Transverse colon (tissue), 4 donors: Measurements from ENCODE around the gene IFT74. TPM values are rescaled to one million over a fixed set of nuclear protein-coding genes. Genes with fewer than 3 reads are reported as not detected.

Experiments
- DNase-seq: peaks from one replicate; pipeline ENCODE4 v3.0.0-alpha.2; 2019
- H3K27ac ChIP-seq, 4 donors: fragments of 200-600 bp; sonication (generic); 2 replicates each; pipeline ENCODE4 v1.5.1; 2016 to 2018; ENCODE audit warnings: inconsistent platforms in 4 of 4
- H3K27me3 ChIP-seq: fragments of 200-600 bp; sonication (generic); 2 replicates; pipeline ENCODE4 v1.5.1; 2017; ENCODE audit warnings: inconsistent platforms
- H3K36me3 ChIP-seq, 4 donors: fragments of 200-600 bp; sonication (generic); 2 replicates each; pipeline ENCODE4 v1.5.1; 2017 to 2019; ENCODE audit warnings: inconsistent platforms in 4 of 4
- H3K4me1 ChIP-seq, 4 donors: fragments of 200-600 bp; sonication (generic); 2 replicates each; pipeline ENCODE4 v1.5.1; 2017 to 2020; ENCODE audit warnings: inconsistent platforms in 4 of 4
- H3K4me3 ChIP-seq, 4 donors: fragments of 200-600 bp; sonication (generic); 1 replicate in 1 of 4; 2 replicates in 3 of 4; pipeline versions ENCODE4 v1.5.1 to v1.6.1; 2017 to 2019; ENCODE audit warnings: inconsistent platforms in 4 of 4
- H3K9me3 ChIP-seq, 2 donors: fragments of 200-600 bp; sonication (generic); 2 replicates each; pipeline ENCODE4 v1.5.1; 2017 to 2019; ENCODE audit warnings: inconsistent platforms in 2 of 2
- EP300 ChIP-seq: sonication (generic); formaldehyde crosslinking; IDR thresholded peaks from one replicate; pipeline ENCODE4 v1.6.1; 2017; ENCODE audit warnings: antibody characterized with exemption, low read depth
- POLR2A ChIP-seq: fragments of 450-650 bp; IDR thresholded peaks from one replicate; pipeline ENCODE4 v1.6.1; 2016; ENCODE audit warnings: antibody characterized with exemption, mild to moderate bottlenecking, moderate library complexity
- POLR2AphosphoS5 ChIP-seq, 3 donors: sonication (generic); formaldehyde crosslinking; IDR thresholded peaks; one replicate each; pipeline ENCODE4 v1.6.1; 2016; ENCODE audit warnings: antibody characterized with exemption in 3 of 3
- WGBS, 2 donors: methylation state at CpG; one replicate each; pipeline ENCODE4 v1.1.5; 2018; ENCODE audit warnings: low coverage in 1 of 2; 5-methylcytosine and 5-hydroxymethylcytosine counted together
- in situ Hi-C, 4 donors: fragments of 200-750 bp; cut with MboI; loops; one replicate each; pipeline versions ENCODE4 v1.15.0 to v1.15.1; 2017; ENCODE audit warnings: low sequenced_read_pairs in 3 of 4, low pct_ligation_motif_present in 1 of 4, low pct_unique_long_range_greater_than_20kb in 1 of 4
- intact Hi-C: fragments of 100-400 bp; cut with DNase I; formaldehyde crosslinking; loops from one replicate; pipeline ENCODE4 v1.15.1; 2023; ENCODE audit warnings: low total_unique reads
- total RNA-seq, 4 donors: library from RNA; depleted of rRNA; stranded (reverse); fragments of >200 nt; gene quantifications; one replicate each; pipeline ENCODE4 v1.1.0, GENCODE V29; 2016
- TF ChIP-seq, protein P1 (sequence below), 5 experiments: fragments of 200-600 bp in 3 of 5; fragments of 450-650 bp in 2 of 5; sonication (generic) in 3 of 5; IDR thresholded peaks; 1 replicate in 2 of 5; 2 replicates in 3 of 5; pipeline ENCODE4 v1.5.1; 2016 to 2017; ENCODE audit warnings: antibody characterized with exemption in 5 of 5, inconsistent platforms in 3 of 5, mild to moderate bottlenecking in 2 of 5, moderate library complexity in 1 of 5

The IFT74 gene
- total RNA-seq, 4 donors from 2014 or later: 1.9 to 14.3 (median 9.0) TPM

DNA sequence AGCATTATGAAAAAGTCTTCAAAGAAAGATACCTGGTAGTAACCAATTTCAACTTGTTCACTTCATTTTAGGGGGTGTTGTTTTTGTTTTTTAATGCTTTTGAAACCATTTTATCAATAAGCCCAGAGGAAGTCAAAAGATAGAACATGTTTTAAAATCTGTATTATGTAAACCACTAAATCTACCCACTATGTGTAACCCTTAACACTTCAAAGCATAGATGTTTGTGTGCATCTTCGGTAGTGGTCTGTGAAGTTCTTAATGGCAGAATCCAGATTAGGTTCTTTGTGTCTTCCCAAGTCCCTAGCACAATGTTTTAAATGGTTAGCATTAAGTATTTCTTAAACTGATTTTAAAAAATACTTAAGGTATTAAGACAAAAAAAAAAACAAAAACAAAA is 15.4 kb upstream of the IFT74 start:
- TF ChIP-seq EP300: no peak
- no peak for TF ChIP-seq POLR2A
- TF ChIP-seq, protein P1, sequence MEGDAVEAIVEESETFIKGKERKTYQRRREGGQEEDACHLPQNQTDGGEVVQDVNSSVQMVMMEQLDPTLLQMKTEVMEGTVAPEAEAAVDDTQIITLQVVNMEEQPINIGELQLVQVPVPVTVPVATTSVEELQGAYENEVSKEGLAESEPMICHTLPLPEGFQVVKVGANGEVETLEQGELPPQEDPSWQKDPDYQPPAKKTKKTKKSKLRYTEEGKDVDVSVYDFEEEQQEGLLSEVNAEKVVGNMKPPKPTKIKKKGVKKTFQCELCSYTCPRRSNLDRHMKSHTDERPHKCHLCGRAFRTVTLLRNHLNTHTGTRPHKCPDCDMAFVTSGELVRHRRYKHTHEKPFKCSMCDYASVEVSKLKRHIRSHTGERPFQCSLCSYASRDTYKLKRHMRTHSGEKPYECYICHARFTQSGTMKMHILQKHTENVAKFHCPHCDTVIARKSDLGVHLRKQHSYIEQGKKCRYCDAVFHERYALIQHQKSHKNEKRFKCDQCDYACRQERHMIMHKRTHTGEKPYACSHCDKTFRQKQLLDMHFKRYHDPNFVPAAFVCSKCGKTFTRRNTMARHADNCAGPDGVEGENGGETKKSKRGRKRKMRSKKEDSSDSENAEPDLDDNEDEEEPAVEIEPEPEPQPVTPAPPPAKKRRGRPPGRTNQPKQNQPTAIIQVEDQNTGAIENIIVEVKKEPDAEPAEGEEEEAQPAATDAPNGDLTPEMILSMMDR (IDR thresholded peaks at IDR 0.05): no peak
- TF ChIP-seq POLR2AphosphoS5 (IDR thresholded peaks at IDR 0.05): no peak
- intact Hi-C loops: no loop called here
- Histone ChIP-seq H3K9me3 (no peaks in the 10 kb centered on the region), H3K4me3 (no peak overlapping the region), H3K27me3 (no peaks in the 10 kb centered on the region), H3K36me3 (no peaks in the 10 kb centered on the region), H3K27ac (no peak overlapping the region), H3K4me1 (peaks cover 11 to 41% (median 16%) of the 10 kb centered on the region in 4 donors)
- WGBS, 2 donors: 96 to 100% methylated on average over 1 of the region's 1 CpG
- in situ Hi-C loops: no loop called here
- DNase-seq: no peak

DNA sequence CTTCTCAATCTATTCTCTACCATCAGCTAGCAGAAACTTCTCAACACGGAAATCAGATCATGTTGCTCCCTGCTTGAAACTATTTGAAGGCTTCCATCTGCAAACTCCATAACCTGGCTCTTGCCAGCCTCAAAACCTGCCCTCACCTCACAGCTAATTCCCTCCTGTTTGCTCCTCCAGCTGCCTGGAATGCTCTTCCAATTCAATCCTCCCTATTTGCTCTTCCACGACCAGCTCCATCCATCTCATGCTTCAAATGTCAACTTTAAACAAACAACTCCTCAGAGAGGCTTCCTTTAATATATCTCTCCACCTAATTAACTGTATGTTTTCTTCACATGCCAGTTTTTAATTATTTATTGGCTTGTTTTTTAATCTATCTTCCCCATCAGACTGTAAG is 10.6 kb upstream of the IFT74 start:
- Histone ChIP-seq H3K4me1 (peaks cover 18 to 39% (median 24%) of the 10 kb centered on the region in 4 donors), H3K36me3 (no peaks in the 10 kb centered on the region), H3K4me3 (peak overlapping the region in 1 of 4 donors; percentile 91), H3K27ac (peak overlapping the region in 1 of 4 donors; percentile 96), H3K27me3 (no peaks in the 10 kb centered on the region), H3K9me3 (no peaks in the 10 kb centered on the region)
- no peak for TF ChIP-seq POLR2AphosphoS5 (IDR thresholded peaks at IDR 0.05)
- TF ChIP-seq EP300: no peak
- TF ChIP-seq POLR2A: no peak
- TF ChIP-seq, protein P1 (IDR thresholded peaks at IDR 0.05): no peak
- no peak for DNase-seq
- in situ Hi-C loops: no loop called here
- intact Hi-C loops: loop anchor here (5.0 kb wide), 1 partner anchor 48 kb away; no protein-coding TSS in a partner anchor
- 29 to 31% methylated on average over 2 of the region's 2 CpGs for WGBS, 2 donors

DNA sequence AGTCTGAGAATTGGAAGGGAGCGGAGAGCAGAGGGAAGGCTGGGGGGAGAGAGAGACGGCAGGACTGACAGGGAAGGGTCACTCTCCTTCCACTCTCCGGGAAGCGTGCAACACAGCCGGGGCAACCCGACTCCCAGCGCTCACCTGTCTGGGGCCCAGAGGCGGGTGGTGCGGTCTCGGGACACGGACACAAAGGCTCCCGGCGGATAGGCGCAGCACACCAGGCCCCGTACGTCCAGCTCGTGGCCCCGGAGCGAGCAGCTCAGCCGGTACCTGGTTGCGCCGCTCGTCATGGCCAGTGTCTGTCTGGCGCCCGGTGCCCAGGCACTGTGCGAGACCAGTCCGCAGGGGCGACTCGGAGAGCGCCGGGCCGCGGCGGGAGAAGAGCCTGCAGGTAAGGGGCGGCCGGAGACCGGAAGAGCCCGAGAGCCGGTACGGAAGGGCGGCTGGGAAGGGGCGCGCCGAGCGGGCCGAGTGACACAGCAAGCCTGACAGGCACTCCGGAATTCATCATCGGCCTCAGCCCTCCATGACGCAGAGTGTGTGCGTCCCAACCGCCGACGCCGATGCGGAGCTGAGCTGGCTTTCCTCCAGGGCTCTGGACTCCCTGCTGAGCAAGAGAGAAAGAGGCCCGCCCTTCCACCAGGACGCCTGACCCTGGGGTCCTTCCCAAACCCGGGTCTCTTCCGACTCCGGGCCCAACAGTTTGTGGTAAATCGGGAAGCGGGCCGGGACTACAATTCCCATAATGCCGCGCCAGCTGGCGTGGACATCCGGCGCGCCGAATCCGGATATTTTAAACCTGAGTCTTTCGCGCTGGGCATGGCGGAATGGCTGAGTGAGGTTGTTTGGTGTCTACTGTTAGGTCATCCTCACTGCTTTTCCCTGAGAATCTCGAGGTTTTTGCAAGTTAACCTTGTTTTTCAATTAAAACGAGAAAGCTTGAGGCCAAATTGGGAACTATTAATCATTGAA is 9.2 kb upstream of the IFT74 start, which contains the start of gene PLAA:
PLAA (minus strand) TSS at position 490 of the 975 bp plus-strand sequence; CDS start at position 293, 197 bp downstream.
- in situ Hi-C loops: no loop called here
- H3K27me3 ChIP-seq: no peaks in the 10 kb centered on the region
- no peaks in the 10 kb centered on the region for H3K36me3 ChIP-seq
- WGBS, 2 donors: 0% methylated on average over 2 to 57 of the region's 76 CpGs
- H3K4me1 ChIP-seq: peaks cover 18 to 32% (median 21%) of the 10 kb centered on the region in 4 donors
- H3K4me3 ChIP-seq: peak within 1 kb of the TSS; percentile 77 to 91 (median 80)
- TF ChIP-seq POLR2A (peak; percentile 76), POLR2AphosphoS5 (IDR thresholded peaks at IDR 0.05) (peak; percentile 48 to 88 (median 79)), EP300 (no peak)
- TF ChIP-seq, protein P1 (IDR thresholded peaks at IDR 0.05): peak in 3 of 5 experiments; percentile 19 to 55 (median 34)
- no peaks in the 10 kb centered on the region for H3K9me3 ChIP-seq
- H3K27ac ChIP-seq: peak within 1 kb of the TSS; percentile 93 to 96 (median 94)
- intact Hi-C loops: loop anchor here (5.0 kb wide), 1 partner anchor 50 kb away; no protein-coding TSS in a partner anchor
- peak; percentile 91 for DNase-seq

GRCh38 chr9:26947736-26948135 is 8.5 kb upstream of the IFT74 start:
- no peak for DNase-seq
- Histone ChIP-seq H3K9me3 (no peaks in the 10 kb centered on the region), H3K27me3 (no peaks in the 10 kb centered on the region), H3K27ac (peak overlapping the region; percentile 93 to 96 (median 94)), H3K4me1 (peaks cover 18 to 29% (median 21%) of the 10 kb centered on the region in 4 donors), H3K36me3 (no peaks in the 10 kb centered on the region), H3K4me3 (peak overlapping the region; percentile 77 to 91 (median 80))
- TF ChIP-seq POLR2AphosphoS5 (IDR thresholded peaks at IDR 0.05) (no peak), EP300 (no peak), POLR2A (no peak)
- TF ChIP-seq, protein P1 (IDR thresholded peaks at IDR 0.05): no peak
- in situ Hi-C loops: no loop called here
- intact Hi-C loops: loop anchor here (5.0 kb wide), 1 partner anchor 50 kb away; no protein-coding TSS in a partner anchor
- WGBS, 2 donors: 1 to 2% methylated on average over 9 of the region's 9 CpGs
